GM21447 (cell line): Measurements from ENCODE around the gene GJB1.

Experiments used
- ATAC-seq: cut with Tn5 transposase; IDR thresholded peaks from one replicate; pipeline ENCODE4 v1.9.1; 2021; ENCODE audit not compliant: unreplicated experiment

Gene GJB1

GRCh38 chrX:71214604-71215337, 8.3 kb upstream of the GJB1 start:
- no peak for ATAC-seq

GRCh38 chrX:71215338-71215912, 7.6 kb upstream of the GJB1 start:
- no peak for ATAC-seq

DNA sequence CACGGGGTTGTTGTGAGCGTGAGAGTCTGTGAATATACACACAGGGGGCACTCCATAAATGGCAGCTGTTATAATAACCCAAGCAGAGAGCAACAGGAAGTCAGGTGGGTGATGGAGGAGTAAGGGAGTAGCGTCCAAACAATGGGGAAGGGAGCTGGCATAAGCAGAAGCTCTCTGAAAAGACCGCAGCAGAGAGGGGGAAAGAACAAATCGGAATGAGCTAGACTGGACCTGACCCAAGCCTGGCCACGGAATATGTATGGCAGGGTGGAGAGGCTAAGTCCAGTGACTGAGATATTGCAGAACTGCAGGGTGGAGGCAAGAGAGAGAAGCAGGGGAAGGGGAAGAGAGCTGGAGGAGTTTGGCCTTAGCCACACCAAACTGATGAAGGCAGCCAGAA, 6.5 kb upstream of the GJB1 start:
- ATAC-seq, result no peak

DNA sequence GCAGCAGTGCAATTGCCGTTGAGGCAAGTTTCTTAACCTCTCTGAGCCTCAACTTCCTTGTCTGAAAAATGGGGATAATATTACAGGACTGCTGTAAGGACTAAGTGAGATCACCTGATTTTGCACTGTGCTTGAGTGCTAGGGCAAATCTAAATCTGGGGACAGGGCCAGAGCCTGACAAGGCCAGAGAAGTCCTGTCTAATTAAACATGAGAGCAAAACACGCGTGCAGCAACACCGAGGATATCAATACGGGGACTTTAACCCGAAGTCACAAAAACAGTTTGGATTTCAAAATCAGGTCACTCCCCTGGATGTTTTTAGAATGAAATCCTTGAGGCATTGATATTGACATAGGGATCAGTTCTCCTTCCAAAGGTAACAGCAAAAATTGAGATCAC, 5.7 kb upstream of the GJB1 start:
- no peak for ATAC-seq

GRCh38 chrX:71221145-71221544, 1.9 kb upstream of the GJB1 start:
- no peak for ATAC-seq

DNA sequence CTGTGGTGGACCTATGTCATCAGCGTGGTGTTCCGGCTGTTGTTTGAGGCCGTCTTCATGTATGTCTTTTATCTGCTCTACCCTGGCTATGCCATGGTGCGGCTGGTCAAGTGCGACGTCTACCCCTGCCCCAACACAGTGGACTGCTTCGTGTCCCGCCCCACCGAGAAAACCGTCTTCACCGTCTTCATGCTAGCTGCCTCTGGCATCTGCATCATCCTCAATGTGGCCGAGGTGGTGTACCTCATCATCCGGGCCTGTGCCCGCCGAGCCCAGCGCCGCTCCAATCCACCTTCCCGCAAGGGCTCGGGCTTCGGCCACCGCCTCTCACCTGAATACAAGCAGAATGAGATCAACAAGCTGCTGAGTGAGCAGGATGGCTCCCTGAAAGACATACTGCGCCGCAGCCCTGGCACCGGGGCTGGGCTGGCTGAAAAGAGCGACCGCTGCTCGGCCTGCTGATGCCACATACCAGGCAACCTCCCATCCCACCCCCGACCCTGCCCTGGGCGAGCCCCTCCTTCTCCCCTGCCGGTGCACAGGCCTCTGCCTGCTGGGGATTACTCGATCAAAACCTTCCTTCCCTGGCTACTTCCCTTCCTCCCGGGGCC, 1.2 kb downstream of the GJB1 start:
- no peak for ATAC-seq

DNA sequence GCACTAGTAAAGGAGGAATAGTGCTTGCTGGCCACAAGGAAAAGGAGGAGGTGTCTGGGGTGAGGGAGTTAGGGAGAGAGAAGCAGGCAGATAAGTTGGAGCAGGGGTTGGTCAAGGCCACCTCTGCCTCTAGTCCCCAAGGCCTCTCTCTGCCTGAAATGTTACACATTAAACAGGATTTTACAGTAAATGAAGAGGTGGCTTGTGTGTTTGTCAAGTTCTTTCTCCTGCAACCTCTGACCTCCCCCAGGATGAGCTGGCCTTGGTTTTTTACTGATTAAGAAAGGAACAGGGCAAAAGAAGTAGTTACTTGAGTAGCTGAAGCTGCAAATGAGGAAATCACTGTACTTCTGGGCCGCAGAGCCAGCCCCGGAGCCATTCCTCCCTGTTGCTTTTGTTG, 2.0 kb downstream of the GJB1 start:
- ATAC-seq, result no peak

DNA sequence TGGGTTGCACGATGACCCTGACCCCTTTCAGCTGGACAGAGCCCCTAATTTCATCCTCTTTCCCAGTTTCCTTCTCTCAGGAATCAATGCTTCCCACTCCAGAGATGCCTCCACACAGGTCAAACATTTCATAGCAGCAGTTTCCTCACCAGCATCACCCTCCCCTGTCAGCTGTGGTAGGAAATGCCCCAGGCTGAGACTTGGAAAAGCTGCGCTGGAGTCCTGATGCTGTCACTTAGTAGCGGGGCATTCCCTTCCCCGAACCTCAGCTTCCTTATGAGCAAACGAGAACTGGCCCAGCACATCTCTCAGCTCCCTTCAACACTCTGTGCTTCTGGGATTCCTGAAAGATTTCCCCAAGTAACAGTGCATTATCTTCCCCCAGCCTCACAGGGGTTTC, 2.7 kb downstream of the GJB1 start:
- ATAC-seq, result no peak

DNA sequence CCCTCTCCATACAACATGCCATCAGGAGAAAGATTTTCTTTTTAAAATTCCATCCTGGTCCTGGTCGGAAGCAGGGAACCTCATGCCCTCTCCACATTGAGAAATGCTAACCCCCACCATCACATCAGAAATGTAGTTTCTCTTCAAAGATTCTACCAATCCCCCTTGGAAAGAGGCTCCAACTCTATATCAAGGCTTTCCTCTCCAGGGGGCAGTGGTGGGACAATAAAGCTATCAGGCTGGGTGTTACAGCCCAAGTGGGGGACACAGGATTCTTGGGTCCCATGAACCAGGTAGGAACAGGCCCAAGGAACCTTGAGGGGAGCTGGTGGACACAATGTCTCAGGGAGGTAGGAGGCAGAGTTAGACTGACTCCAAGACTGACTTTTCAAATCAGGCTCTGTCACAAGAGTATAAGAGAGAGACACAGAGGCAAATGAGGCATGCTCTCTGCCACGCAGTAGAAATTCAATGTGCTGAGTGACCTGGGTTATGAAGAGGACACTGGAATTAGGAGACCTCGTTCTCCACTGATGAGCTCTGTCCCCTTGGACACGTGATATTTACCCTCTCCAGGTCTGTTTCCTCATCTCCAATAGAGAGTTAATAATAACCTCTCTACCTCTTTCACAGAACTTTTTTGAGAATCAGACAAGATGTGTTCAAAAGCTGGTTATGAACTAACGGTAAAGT, 4.5 kb downstream of the GJB1 start:
- ATAC-seq, result no peak

DNA sequence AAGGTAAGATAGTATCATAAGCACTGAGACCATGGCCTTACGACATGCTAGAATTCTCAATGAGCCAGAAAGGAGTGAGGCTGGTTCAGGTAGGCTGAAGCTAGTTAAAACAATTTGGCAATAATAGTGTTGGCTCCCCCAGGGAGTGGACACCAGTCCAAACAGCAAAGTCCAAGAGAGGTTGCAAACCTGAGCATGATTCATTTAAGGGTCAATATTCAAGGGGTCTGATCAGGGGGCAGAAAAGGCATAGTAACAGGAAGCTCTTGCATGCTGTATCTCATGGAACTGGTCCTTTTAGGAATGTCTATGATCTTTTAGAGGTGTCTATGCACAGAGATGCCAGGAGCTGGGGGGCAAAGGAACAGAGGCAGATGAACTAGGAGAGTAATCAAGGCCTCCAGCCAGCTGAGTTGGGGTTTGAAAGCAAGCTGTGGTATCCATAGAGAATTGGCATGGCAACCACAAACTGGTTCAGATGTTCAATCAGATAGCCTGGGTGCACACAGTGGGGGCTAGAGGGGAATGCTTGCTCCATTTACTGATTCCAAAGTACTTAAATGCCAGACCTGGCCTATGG, 5.1 kb downstream of the GJB1 start:
- no peak for ATAC-seq

- no peak for ATAC-seq
Measured at GRCh38 chrX:71235482-71235881, 12.5 kb downstream of the GJB1 start.

GRCh38 chrX:71236836-71237235, 13.8 kb downstream of the GJB1 start:
- no peak for ATAC-seq

DNA sequence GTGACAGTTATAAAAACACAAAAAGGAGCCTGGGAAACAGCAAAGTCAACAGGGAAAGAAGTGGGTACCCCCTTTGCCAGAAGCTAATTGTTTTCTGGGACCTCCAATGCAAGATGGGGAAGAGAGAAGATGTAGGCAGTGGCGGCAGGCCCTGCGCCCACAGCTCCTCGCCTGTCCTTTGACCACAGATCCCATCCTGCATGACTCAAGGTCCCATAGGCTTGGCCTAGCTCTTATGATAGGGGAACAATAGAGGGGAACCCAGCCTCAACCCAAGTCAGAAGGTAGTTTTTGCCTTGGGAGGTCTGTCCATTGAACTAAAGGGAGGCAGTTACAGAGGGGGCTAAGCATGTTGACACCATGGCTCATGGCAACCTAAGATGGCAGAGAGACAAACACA, 16.8 kb downstream of the GJB1 start:
- no peak for ATAC-seq

DNA sequence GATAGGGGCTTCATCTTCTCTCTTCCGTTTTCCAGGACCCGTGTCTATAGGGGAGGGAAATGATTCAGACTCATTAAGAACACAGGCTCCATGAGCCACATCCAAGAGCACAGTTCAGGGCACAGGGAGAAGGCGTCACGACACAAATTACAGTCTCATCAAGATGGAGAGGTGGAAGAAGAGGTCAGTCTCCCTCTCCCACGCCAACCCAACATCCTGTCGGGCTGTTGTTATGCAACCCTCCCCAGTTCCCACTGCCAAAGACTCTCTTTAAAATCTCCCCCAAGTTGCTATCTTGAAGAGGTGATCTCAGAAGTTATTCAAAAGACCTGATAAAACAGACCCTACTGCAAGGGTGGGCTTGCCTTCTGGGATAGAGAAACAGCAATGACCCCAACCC, 18.3 kb downstream of the GJB1 start:
- no peak for ATAC-seq

DNA sequence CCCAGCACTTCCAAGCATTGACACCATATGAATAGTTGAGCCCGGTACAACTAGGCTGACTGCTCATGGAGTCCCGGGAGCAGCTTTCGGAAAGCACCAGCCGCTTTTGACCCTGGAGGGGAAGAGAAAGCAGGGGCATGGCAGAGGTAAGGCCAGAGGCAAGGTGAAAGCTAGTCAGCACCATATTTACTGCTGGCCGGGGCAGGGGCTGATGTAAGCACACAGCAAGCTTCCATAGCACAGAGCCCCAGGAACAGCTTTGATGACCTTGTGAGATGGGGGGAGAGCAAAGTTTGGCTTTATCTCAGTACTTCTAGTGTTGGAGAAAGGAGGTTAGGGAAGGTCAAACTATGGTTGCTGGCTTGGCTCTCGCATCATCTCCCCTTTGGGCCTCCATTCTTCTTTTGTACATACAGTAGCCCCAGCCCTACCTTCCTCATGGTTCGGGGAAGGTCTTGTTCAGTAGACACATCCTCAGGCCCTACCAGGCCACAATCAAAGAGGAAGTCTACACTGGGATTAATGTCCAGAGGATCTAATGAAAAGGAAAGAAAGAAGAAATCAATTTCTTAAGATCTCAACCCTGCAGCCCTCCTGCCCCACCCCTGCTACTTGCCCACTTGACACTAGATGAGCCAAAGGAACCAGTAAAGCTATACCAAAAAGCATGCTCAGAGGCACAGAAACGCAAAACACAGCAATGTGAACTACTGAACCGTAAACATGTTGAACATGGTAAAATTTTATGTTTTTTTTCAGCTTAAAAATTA, 21.5 kb downstream of the GJB1 start:
- ATAC-seq, result no peak

DNA sequence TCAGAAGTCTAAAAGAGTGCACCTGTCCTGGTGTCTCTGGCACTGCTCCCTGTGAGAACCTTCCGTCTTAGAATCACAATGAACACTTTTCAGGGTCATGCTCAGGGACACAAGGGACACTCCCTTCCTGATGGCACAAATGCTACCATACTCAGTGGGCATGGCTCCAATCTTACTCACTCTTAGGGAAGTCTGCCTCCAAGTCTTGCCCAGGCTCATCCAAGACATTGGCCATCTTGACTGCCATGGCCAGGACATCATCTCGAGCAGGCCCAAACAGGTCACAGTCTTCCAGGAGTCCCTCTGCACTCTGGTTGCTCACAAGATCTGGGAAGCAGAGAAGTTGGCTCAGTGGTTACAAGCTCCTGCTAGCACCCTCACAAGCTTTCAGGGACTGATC, 22.1 kb downstream of the GJB1 start:
- no peak for ATAC-seq

DNA sequence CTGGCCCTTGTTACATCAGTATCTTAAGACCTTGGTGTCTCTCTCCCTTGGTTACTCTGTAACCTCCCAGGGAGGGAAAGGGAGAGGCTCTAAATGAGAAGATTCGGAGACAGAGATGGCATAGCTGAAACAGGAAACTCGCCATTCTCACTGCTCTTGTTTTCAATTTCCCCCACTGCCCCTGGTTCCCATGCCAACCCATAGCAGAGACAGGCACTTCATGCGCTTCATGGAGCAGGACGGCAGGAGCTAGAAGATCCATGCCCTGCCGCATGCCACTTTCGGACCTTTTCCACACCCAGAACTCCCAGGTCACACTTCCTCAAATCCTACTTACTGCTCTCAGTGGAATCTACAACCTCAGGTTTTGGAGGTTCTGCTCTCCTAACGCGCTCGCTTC, 27.8 kb downstream of the GJB1 start:
- ATAC-seq, result no peak

DNA sequence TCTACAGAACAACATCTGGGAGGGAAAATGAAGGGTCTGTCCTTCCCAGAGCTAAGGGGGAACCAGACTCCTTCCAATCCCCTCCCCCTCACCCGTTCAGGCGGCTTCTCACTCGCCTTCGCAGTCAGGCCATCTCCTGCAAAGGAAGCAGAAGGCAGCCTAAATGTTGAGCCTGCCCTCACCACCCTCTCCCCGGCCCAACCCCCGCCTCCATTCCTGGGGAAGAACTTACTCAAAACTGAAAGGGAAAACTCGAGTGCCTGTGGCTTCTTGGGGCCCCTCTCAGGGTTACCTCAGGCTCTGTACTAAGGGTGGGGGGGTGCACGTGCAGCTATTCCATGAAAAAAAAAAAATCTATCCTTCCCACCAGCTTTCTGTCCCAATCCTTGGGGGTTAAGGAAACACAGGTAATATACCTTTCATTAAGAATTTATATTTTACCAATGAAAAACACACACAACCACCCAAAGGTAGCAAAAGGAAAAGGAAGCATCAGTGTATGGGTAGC, 28.5 kb downstream of the GJB1 start:
- no peak for ATAC-seq

GRCh38 chrX:71252221-71252620, 29.2 kb downstream of the GJB1 start:
- ATAC-seq, result no peak

- ATAC-seq, result no peak
Measured at GRCh38 chrX:71253253-71254091, 30.4 kb downstream of the GJB1 start.
